GM12873 (cell line): ENCODE measurements around the gene VCAN.

Experiments used
- TF ChIP-seq, protein P1 (sequence below): IDR thresholded peaks from 2 replicates; pipeline ENCODE4 v1.5.1; 2012; ENCODE audit warnings: low read depth, mild to moderate bottlenecking, moderate library complexity, low read length, control low read depth; ENCODE audit not compliant: insufficient read depth; ENCODE audit errors: missing control alignments

VCAN gene

DNA sequence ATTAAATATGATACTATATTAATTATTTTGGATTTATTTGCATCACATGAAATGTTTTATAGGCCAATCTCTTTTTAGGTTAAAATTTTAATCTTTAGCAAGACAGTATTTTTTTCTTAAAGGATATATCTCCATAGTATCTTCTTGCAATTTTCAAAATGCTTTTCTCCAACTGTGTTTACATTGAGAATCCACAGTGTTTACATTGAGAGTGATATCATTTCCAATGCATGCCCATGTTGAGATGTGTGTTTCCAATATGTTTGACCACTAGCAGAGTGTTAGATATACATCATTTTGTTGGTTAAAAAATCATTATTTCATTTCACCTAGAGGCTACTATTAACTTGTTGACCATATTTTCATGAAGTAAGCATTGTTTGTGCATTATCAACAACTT, 17.3 kb downstream of the VCAN start:
- TF ChIP-seq, protein P1, sequence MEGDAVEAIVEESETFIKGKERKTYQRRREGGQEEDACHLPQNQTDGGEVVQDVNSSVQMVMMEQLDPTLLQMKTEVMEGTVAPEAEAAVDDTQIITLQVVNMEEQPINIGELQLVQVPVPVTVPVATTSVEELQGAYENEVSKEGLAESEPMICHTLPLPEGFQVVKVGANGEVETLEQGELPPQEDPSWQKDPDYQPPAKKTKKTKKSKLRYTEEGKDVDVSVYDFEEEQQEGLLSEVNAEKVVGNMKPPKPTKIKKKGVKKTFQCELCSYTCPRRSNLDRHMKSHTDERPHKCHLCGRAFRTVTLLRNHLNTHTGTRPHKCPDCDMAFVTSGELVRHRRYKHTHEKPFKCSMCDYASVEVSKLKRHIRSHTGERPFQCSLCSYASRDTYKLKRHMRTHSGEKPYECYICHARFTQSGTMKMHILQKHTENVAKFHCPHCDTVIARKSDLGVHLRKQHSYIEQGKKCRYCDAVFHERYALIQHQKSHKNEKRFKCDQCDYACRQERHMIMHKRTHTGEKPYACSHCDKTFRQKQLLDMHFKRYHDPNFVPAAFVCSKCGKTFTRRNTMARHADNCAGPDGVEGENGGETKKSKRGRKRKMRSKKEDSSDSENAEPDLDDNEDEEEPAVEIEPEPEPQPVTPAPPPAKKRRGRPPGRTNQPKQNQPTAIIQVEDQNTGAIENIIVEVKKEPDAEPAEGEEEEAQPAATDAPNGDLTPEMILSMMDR, result no peak

DNA sequence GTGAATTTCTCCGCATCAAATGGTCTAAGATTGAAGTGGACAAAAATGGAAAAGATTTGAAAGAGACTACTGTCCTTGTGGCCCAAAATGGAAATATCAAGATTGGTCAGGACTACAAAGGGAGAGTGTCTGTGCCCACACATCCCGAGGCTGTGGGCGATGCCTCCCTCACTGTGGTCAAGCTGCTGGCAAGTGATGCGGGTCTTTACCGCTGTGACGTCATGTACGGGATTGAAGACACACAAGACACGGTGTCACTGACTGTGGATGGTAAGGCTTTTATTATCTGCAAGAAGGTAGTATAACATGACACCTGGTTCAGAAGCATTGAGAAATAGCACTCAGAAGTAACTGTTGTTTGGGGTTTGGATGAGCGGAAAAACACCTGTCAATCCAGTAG, 18.7 kb downstream of the VCAN start:
- TF ChIP-seq, protein P1, result no peak

DNA sequence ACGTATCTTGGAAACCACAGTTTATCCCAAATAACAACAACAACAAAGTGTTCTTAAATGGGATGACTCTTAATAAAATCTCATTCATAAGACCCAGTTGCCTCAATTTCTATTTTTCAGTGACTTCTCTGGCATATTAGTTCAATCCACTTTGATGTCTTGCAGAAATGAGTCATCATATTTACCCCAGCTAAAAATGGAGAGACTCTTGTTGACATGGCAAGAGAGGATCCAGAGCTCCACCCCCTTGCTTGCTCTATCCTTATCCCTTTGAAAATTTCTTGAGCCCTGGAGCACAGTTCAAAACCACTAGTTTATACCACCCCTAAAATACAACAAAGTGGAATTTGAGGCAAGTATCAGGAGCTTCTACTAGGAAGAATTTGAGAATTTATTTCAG, 20.8 kb downstream of the VCAN start:
- TF ChIP-seq, protein P1, result no peak

DNA sequence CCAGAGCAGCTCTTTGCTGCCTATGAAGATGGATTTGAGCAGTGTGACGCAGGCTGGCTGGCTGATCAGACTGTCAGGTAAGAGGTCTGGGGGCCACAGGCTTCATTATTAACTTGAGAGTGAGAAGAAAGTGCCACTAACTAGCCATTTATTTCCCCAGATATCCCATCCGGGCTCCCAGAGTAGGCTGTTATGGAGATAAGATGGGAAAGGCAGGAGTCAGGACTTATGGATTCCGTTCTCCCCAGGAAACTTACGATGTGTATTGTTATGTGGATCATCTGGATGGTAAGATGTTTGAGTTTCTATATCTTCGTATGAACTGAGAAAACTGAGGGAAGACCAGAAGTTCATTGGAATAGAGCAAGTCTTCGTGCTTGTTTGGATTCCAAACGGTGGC, 22.1 kb downstream of the VCAN start:
- TF ChIP-seq, protein P1, result no peak

DNA sequence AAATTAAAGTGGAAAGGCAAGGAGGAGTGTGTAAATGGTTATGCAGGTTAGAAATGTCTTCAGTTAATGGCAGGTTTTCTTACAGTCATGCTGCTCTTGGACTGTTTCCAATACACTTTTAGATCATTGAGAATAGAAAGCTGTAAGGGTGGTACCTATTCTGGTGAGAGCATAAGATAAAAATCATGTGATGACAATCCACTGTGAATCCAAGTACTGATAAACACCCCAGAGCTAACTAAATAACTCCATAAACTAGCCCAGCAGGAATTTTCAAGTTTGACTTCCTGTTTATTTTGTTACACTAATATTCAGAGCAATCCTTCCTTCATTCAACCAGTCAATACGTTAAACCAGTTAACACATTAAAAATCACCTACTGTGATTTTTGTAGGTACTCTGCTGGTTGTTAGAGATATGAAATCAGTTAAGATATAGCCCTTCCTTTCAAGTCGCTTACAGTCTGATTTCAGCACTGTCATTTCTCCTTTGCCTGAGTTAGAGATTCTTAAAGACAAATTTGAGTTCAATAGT, 22.6 kb downstream of the VCAN start:
- TF ChIP-seq, protein P1, result no peak

DNA sequence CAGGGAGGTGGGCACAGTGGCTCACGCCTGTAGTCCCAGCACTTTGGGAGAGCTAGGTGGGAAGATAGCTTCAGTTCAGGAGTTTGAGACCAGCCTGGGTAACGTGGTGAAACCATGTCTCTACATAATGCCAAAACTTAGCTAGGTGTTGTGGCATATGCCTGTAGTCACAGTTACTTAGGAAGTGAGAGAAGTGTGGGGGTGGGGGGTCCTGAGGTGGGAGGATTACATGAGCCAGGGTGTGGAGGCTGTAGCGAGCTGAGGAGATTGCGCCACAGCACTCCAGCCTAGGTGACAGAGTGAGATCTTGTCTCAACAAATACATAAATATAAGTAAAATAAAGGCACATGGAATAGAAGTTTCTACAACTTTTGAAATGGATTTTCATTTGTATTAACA, 23.1 kb downstream of the VCAN start:
- TF ChIP-seq, protein P1, result no peak

DNA sequence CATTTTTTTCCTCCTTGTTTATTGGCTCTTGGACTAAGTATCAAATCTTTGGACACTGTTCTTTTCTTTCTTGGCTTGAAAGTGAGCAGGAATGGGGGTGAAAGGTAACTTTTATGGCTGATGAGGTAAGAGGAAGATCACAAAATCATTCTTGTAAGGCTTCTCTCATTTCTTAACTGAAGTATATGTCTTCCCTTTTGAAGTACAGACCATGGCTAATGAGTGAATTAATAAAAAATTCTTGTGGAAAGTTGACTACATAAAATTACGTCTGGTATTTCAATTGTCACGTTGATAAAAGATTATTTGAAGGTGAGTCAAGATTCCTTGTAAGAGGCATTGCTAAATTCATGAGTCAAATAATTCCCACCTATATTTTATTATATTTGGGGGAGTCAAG, 25.1 kb downstream of the VCAN start:
- TF ChIP-seq, protein P1, result no peak
